Measurements from ENCODE around the gene NEGR1.

DNA sequence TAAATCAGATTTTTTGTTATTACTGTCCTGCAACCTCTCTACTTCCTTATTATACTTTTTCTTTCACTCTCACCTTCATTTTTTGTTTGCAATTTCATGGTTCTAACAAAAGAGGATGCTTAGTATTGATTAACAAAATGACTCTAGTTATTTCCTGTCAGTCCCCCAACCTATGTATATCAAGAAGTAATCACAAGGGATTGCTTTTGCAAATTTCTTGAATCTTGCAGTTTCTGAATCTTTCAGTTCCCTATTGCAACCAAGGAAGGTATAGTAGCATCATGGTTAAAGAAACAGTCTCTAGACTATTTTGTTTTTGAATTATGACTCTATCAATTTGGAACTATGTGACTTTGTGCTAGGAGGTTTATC, 446.9 kb downstream of the NEGR1 start:
- TF ChIP-seq, protein P1, sequence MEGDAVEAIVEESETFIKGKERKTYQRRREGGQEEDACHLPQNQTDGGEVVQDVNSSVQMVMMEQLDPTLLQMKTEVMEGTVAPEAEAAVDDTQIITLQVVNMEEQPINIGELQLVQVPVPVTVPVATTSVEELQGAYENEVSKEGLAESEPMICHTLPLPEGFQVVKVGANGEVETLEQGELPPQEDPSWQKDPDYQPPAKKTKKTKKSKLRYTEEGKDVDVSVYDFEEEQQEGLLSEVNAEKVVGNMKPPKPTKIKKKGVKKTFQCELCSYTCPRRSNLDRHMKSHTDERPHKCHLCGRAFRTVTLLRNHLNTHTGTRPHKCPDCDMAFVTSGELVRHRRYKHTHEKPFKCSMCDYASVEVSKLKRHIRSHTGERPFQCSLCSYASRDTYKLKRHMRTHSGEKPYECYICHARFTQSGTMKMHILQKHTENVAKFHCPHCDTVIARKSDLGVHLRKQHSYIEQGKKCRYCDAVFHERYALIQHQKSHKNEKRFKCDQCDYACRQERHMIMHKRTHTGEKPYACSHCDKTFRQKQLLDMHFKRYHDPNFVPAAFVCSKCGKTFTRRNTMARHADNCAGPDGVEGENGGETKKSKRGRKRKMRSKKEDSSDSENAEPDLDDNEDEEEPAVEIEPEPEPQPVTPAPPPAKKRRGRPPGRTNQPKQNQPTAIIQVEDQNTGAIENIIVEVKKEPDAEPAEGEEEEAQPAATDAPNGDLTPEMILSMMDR (IDR thresholded peaks at IDR 0.05): no peak
- TF ChIP-seq POLR2A (IDR thresholded peaks at IDR 0.05): no peak
- TF ChIP-seq EP300 (IDR thresholded peaks at IDR 0.05): no peak

All from upper lobe of left lung (tissue), 4 donors.